Measurements from ENCODE around the gene DNAJC22.
"Not testable (repeated sequence)": the region's sequence is repeated elsewhere in the genome, so short reads cannot be mapped to it uniquely, and the experiment has no call there.

DNA sequence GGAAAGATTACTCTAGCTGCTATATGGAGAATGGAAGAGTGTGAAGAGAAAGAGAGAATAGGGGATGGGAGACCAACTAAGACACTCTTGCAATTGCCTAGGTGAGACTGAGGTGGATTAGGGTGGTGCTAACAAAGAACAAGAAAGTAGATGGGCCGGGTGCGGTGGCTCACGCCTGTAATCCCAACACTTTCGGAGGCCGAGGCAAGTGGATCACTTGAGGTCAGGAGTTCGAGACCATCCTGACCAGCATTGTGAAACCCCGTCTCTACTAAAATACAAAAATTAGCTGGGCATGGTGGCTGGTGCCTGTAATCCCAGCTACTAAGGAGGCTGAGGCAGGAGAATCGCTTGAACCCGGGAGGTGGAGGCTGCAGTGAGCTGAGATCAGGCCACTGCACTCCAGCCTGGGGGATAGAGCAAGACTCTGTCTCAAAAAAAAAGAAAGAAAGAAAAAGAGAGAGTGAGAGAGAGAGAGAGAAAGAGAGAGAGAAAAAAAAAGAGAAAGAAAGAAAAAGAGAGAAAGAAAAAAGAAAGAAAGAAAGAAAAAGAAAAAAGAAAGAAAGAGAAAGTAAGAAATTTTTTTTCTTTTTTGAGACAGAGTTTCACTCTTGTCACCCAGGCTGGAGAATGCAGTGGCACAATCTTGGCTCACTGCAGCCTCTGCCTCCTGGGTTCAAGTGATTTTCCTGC, 26.1 kb upstream of the DNAJC22 start:
- TF ChIP-seq, protein P1, sequence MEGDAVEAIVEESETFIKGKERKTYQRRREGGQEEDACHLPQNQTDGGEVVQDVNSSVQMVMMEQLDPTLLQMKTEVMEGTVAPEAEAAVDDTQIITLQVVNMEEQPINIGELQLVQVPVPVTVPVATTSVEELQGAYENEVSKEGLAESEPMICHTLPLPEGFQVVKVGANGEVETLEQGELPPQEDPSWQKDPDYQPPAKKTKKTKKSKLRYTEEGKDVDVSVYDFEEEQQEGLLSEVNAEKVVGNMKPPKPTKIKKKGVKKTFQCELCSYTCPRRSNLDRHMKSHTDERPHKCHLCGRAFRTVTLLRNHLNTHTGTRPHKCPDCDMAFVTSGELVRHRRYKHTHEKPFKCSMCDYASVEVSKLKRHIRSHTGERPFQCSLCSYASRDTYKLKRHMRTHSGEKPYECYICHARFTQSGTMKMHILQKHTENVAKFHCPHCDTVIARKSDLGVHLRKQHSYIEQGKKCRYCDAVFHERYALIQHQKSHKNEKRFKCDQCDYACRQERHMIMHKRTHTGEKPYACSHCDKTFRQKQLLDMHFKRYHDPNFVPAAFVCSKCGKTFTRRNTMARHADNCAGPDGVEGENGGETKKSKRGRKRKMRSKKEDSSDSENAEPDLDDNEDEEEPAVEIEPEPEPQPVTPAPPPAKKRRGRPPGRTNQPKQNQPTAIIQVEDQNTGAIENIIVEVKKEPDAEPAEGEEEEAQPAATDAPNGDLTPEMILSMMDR (IDR thresholded peaks at IDR 0.05; ENCODE audit: borderline replicate concordance, extremely low read depth, low read length, poor library complexity, severe bottlenecking): not testable (repeated sequence)
- TF ChIP-seq EZH2 (IDR thresholded peaks at IDR 0.05; ENCODE audit: borderline replicate concordance, low read depth, low read length, severe bottlenecking): not testable (repeated sequence)
